Putamen (tissue), 1 donor: ENCODE measurements around the gene TMEM161B.
"Not testable (repeated sequence)": the region's sequence is repeated elsewhere in the genome, so short reads cannot be mapped to it uniquely, and the experiment has no call there.

Experiments
- DNase-seq: peaks from one replicate; pipeline ENCODE4 v3.0.0-alpha.2; 2016; ENCODE audit warnings: low spot score

Gene TMEM161B

DNA sequence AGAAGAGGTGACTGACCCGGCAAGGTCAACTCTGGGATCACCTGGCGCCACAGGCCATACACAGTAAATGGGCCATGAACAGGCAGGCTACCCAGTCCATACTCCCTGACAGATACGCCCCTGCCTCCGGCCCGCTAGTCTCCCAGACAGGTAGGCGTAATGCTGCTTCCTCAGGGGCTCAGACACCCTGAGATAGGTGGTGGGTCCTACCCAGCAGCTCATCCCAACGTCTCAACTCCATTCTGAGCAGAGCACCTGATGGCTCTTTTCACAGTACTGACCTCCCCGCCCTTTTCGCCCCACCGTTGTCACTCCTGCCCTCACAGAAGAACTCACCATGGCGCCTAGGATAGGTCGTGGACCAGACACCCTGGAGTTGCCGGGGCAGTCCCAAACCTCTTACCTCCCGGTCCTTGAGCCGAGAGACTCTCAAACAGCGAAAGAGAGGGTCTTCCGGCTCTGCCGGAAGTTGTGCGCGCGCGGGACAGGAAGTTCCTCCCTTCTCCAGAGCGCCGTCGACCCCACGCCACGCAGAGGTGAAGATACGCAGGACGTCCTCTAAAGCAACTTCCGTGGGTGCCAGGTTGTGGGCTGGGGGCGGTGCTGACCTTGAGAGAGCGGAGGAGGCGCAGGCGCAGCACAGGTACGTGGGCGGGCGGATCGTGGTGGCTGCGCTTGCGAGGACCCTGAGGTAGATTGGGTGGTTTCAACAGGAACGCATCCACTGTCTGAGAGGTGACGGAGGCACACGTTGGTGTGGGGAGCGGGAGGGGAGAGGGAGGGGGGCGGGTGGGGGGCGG lies at the start of gene TMEM161B:
TMEM161B (minus strand) TSS at position 461 of the 800 bp plus-strand sequence; CDS start at position 339, 122 bp downstream.
- DNase-seq: peak; percentile 88

- DNase-seq: no peak
These were observed 35.7 kb upstream of the TMEM161B start for GRCh38 chr5:88304356-88304755.

DNA sequence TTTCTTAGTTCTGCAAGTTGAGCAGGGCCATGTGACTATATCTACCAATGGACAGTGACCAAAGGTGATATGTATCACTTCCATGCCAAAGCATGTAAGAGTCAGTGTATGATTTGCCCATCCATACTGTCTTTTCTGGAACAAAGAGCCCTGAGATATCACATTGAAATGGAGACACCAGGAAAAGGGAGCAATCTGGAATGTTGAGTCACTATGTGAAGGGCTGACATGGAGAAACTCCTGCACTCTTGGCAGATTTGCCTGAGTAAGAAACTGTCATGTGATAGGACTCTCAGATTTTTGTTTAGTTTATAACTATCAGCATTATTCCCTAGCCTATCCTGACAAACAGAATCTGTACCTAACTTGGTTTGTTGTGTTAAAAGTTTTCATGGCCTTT lies 29.8 kb upstream of the TMEM161B start:
- no peak for DNase-seq

- no peak for DNase-seq
These were observed 22.2 kb upstream of the TMEM161B start for GRCh38 chr5:88290801-88291200.

- DNase-seq: no peak
These were observed 20.0 kb upstream of the TMEM161B start for GRCh38 chr5:88288528-88289197.

DNA sequence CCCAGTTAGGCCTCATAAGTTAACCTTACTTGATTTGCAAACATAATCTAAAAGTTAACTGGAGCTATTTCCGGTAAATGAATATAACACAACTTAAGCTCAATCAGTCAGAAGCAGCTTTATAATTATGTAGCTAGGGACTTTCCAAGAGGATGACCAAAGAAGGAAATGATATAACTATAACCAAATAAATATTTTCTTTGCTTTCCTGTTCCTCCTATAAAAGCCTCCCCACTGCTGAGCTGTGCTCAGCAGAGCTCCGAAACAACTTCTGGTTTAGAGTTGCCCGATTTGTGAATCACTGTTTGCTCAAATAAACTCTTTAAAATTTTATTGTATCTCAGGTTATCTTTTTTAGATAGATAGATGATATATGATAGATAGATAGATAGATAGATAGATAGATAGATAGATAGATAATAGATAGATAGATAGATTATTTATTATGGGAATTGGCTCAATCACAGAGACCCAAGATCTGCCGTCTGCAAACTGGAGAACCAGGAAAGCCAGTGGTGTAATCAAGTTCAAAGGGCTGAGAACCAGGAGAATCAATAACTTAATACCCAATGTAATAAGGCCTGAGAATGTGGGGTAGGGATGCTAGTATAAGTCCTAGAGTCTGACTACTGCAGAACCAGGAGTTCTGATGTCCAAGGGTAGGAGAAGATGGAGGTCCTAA lies 19.3 kb upstream of the TMEM161B start:
- no peak for DNase-seq

DNA sequence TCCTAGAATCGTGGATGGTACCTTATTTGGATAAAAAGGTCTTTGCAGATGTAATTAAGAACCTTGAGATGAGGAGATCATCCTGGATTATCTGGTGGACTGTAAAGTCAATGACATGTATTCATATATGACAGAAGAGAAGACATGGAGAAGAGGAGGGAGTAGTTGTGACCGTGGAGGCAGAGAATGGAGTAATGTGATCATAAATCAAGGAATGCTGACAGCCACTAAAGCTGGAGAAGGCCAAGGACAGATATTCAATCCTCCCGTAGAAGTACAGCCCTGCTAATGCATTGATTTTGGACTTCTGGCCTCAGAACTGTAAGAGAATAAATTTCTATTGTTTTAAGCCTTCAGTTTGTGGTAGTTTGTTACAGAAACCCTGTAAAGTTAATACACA lies 18.7 kb upstream of the TMEM161B start:
- no peak for DNase-seq

- DNase-seq: no peak
These were observed 15.0 kb upstream of the TMEM161B start for GRCh38 chr5:88283690-88284089.

DNA sequence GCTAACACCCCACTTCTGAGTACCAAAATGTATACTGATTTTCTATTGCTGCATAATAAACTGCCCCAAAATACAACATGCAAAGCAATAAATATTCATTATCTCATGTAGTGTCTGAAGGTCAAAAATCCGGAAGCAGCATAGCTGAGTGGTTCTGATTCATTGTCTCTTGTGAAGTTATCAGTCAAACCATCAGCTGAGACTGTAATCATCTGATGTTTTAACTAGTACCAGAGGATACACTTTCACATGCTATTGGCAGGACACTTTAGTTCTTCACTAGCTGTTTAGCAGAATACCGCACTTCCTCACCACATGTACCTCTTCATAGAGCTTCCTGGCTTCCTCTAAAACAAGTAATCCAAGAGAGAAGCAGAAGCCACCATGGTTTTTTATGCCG lies 12.7 kb upstream of the TMEM161B start:
- DNase-seq: no peak

GRCh38 chr5:88279584-88279983 lies 10.9 kb upstream of the TMEM161B start:
- DNase-seq: peak; percentile 75

DNA sequence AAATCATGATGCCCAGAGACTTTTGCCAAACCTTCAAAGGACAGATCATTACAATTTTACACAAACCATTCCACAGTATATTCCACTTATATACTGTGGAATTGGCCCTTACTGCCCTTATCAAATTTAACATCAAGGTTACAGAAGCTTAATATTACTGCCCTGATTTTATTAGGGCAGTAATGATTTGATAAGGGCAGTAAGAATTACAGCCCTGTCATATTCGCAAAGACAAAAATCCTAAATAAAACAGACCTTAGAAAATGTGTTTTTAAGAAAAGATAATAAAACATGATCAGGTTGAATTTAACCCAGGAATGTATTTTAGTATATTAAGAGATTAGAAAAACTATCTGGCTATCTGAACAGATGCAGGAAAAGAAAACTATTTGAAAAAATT lies 7.7 kb upstream of the TMEM161B start:
- no peak for DNase-seq

DNA sequence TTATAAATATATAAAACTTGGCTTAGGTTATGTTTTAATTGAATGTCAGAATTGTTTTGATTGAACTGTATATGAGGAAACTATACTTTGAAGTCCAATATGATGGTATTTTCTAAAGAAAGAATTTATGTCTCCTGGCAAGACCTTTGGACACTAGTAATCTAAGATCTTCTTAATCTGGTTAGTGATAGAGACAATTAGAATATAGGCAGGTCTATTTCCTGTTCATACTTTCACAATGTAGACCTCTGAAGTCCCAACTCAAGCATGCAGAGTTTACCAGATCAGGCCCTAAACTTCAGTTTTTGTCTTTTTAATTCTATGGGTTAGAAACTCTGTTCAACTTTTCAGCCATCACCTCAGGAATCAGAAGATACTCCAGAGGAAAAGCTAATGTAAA lies 6.9 kb upstream of the TMEM161B start:
- DNase-seq: no peak

- DNase-seq: peak; percentile 22
These were observed 652 bp upstream of the TMEM161B start for GRCh38 chr5:88269222-88269771.

DNA sequence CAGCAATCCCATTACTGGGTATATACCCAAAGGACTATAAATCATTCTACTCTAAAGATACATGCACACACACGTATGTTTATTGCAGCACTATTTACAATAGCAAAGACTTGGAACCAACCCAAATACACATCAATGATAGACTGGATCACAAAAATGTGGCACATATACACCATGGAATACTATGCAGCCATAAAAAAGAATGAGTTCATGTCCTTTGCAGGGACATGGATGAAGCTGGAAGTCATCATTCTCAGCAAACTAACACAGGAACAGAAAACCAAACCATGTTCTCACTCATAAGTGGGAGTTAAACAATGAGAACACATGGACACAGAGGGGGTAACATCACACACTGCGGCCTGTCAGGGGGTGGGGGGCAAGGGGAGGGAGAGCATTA lies 4.1 kb downstream of the TMEM161B start:
- DNase-seq: not testable (repeated sequence)

GRCh38 chr5:88263349-88263748 lies 5.3 kb downstream of the TMEM161B start:
- no peak for DNase-seq

DNA sequence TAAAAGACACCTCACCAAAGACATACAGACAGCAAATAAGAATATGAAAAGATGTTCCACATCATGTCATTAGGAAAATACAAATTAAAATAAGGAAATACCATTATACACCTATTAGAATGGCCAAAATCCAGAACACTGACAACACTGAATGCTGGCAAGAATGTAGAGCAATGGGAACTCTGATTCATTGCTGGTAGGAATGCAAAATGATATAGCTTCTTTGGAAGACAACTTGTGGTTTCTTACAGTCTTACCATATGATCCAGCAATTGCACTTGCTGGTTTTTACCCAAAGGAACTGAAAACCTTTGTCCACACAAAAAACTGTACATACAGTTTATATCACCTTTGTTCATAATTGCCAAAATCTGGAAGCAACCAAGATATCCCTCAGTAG lies 6.5 kb downstream of the TMEM161B start:
- no peak for DNase-seq

DNA sequence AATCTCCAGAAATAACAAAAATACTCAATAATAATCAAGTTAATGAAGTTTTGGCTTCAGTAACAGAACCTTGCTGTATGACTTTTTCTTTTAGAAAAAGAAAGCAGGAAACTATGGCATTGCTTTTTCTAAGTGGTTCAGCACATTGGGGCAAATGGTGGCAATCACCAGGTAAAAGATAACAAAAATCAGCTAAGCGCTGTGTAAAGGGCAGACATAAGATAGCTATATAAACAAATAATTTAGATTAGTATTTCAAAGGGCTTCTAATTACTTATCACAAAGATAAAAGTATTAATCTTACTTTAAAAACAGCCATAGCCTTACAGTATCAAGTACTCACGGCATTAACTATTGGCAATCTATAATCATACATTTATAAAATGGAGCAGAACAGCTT lies 10.0 kb downstream of the TMEM161B start:
- no peak for DNase-seq

DNA sequence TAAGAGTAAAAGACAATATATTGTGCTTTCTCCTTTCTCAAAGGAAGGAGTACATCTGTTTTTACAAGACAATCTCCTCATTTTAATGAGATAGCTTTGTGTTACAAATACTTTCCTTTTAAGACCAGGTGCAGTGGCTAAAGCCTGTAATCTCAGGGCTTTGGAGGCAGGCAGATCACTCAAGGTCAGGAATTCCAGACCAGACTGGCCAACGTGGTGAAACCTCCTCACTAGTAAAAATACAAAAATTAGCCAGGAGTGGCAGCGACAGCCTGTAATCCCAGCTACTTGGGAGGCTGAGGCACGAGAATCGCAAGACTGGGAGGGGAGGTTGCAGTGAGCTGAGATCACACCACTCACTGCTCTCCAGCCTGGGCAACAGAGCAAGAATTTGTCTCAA lies 11.8 kb downstream of the TMEM161B start:
- no peak for DNase-seq

DNA sequence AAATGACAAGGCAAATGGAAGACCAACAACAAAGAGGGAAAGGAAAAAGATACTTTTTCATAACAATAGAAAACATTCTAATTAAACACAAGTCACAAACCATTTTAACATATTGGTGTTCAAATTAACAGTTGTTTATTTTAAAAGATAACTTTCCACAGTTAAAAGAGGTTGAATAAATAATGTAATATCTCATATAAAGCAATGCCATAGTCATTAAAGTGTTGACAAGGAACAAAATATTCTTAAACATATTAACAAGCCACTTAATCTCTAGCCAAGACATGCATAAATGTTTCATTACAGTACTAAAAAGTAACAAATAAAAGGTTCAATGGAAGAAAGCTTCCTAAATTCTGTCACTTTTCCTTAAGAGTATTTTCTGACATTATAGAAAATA lies 12.6 kb downstream of the TMEM161B start:
- DNase-seq: no peak

GRCh38 chr5:88254320-88254719 lies 14.3 kb downstream of the TMEM161B start:
- DNase-seq: no peak

DNA sequence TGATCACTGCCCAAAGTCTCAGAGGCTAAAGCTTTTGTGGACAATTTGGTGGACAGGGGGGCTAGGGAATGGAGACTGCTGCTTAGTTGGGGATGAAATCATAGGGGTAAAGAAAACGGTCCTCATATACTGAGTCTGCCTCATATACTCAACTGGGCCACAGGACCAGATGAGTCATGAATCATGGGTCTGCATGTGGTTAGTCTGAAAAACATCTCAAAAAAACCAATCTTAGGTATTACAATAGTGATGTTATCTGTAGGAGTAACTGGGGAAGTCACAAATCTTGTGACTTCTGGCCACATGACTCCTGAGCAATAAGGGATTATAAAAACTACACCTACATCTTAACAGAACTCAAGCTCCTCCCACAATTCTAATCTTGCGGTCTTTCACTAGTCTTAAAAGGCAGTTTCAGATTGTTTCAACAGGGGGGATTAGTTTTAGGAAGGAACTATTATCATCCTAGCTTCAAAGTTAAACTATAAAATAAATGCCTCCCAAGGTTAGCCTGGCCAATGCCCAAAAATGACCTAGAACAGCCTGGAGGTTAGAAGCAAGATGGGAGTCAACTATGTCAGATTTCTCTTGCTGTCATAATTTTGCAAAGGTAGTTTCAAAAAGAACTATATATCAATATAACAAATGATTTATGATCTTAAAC lies 17.5 kb downstream of the TMEM161B start:
- no peak for DNase-seq

DNA sequence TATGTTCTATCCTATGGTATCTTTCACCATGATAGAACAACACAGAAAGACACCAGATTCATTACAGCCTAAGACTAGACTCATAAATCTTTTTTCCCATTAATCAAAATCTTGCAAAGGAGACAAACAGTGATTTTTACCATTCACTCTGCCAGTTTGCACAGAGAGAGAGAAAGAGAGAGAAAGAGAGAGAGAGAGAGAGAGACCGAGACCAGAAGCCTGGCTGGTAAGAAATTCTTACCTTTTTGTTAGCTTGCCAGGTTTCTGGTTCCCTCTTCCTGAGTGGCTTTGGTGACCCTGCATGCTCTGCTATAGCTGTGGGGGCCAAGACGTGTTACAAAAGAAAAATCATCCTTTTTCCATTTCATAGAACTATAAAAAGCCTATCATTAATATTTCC lies 18.6 kb downstream of the TMEM161B start:
- no peak for DNase-seq
